HL-60 (cell line): ENCODE results near the gene MTHFD2L.

ENCODE experiments used
- DNase-seq, 2 experiments: peaks; one replicate each; pipeline ENCODE4 v3.0.0-alpha.2; 2010 to 2020; ENCODE audit warnings: low read depth in 1 of 2, low spot score in 1 of 2
- H3K27ac ChIP-seq: fragments of 250-450 bp; sonication (Bioruptor Pico); replicated peaks from 2 replicates; pipeline ENCODE4 v1.5.1; 2020; ENCODE audit warnings: mild to moderate bottlenecking, moderate library complexity
- H3K27me3 ChIP-seq: fragments of 250-450 bp; sonication (Bioruptor Pico); 2 replicates; pipeline ENCODE4 v1.5.1; 2021; ENCODE audit warnings: mild to moderate bottlenecking, moderate library complexity; ENCODE audit not compliant: insufficient read depth, poor library complexity, severe bottlenecking
- H3K4me3 ChIP-seq: replicated peaks from 2 replicates; pipeline ENCODE4 v1.5.1; 2011; ENCODE audit warnings: mild to moderate bottlenecking, control low read depth, low read length; ENCODE audit not compliant: insufficient read depth
- GABPA ChIP-seq: IDR thresholded peaks from 2 replicates; pipeline ENCODE4 v1.6.1; 2012; ENCODE audit warnings: low read depth
- POLR2AphosphoS5 ChIP-seq: IDR thresholded peaks from 2 replicates; pipeline ENCODE4 v1.6.1; 2012; ENCODE audit warnings: low read depth
- SPI1 ChIP-seq: IDR thresholded peaks from 2 replicates; pipeline ENCODE4 v1.6.1; 2012; ENCODE audit warnings: low read depth, mild to moderate bottlenecking, borderline replicate concordance
- TF ChIP-seq, protein P1 (sequence below): IDR thresholded peaks from one replicate; pipeline ENCODE4 v1.5.1; 2011; ENCODE audit warnings: low read length, control low read depth, inconsistent platforms; ENCODE audit not compliant: insufficient read depth
- TF ChIP-seq, protein P2 (sequence below): IDR thresholded peaks from 2 replicates; pipeline ENCODE4 v1.6.1; 2012; ENCODE audit warnings: low read depth; ENCODE audit not compliant: insufficient replicate concordance

Gene MTHFD2L

DNA sequence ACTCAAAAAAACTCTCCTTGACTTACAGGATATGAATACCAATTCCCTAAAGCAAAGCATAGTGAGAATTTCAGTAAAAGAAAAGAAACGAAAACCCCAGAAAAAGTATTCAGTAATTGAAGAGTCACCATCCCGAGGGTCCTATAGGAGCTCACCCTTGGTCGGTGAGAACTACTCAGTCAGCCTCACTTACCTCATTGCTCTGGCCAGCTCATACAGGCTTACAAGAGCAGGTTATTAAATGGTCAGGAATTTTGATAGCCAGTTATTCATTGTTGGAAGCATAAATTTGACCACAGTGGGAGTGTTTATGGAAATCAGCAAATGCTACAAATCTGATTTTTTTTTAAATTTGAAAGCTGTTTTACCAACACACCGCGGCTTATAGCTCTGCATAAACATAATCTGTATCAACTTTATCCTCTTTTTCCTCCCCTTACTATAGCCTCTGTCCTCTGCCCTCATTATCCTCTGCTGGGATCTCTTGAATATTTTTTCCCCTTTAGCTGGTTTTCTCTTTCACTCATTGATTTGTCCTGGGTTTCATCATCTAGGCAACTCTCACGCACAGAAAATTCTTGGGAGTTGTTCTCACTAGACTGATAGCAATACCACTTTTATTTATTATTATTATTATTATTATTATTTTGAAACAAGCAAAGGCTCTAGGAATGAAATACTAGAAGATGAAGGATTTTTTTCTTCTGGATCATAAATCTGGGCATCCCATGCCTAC, 47.9 kb upstream of the MTHFD2L start:
- no peak overlapping the region for H3K4me3 ChIP-seq
- H3K27ac ChIP-seq: no peak overlapping the region
- no peaks in the 10 kb centered on the region for H3K27me3 ChIP-seq
- no peak for DNase-seq
- TF ChIP-seq SPI1 (no peak), GABPA (no peak), POLR2AphosphoS5 (no peak)
- TF ChIP-seq, protein P1, sequence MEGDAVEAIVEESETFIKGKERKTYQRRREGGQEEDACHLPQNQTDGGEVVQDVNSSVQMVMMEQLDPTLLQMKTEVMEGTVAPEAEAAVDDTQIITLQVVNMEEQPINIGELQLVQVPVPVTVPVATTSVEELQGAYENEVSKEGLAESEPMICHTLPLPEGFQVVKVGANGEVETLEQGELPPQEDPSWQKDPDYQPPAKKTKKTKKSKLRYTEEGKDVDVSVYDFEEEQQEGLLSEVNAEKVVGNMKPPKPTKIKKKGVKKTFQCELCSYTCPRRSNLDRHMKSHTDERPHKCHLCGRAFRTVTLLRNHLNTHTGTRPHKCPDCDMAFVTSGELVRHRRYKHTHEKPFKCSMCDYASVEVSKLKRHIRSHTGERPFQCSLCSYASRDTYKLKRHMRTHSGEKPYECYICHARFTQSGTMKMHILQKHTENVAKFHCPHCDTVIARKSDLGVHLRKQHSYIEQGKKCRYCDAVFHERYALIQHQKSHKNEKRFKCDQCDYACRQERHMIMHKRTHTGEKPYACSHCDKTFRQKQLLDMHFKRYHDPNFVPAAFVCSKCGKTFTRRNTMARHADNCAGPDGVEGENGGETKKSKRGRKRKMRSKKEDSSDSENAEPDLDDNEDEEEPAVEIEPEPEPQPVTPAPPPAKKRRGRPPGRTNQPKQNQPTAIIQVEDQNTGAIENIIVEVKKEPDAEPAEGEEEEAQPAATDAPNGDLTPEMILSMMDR: no peak
- TF ChIP-seq, protein P2, sequence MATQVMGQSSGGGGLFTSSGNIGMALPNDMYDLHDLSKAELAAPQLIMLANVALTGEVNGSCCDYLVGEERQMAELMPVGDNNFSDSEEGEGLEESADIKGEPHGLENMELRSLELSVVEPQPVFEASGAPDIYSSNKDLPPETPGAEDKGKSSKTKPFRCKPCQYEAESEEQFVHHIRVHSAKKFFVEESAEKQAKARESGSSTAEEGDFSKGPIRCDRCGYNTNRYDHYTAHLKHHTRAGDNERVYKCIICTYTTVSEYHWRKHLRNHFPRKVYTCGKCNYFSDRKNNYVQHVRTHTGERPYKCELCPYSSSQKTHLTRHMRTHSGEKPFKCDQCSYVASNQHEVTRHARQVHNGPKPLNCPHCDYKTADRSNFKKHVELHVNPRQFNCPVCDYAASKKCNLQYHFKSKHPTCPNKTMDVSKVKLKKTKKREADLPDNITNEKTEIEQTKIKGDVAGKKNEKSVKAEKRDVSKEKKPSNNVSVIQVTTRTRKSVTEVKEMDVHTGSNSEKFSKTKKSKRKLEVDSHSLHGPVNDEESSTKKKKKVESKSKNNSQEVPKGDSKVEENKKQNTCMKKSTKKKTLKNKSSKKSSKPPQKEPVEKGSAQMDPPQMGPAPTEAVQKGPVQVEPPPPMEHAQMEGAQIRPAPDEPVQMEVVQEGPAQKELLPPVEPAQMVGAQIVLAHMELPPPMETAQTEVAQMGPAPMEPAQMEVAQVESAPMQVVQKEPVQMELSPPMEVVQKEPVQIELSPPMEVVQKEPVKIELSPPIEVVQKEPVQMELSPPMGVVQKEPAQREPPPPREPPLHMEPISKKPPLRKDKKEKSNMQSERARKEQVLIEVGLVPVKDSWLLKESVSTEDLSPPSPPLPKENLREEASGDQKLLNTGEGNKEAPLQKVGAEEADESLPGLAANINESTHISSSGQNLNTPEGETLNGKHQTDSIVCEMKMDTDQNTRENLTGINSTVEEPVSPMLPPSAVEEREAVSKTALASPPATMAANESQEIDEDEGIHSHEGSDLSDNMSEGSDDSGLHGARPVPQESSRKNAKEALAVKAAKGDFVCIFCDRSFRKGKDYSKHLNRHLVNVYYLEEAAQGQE: no peak

DNA sequence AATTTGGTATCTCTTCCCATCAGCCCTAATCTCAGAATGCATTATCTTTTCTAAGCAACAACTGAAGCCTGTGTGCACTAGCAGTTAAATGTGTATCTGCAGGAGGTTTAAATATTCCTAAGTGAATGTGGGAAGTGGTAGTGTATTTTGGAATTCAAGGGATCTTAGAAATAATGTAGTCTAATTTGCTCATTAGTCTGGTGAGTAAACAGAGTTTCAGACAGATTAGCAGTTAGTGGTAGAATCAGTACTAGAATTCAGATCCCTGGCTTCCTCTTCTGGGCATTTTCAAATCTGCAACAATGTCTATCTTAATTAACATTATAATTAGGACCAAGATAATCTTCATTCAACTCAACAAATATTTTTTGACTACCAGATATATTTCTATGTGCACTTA, 47.2 kb upstream of the MTHFD2L start:
- Histone ChIP-seq H3K27ac (no peak overlapping the region), H3K4me3 (no peak overlapping the region), H3K27me3 (no peaks in the 10 kb centered on the region)
- no peak for TF ChIP-seq SPI1
- TF ChIP-seq, protein P1: no peak
- TF ChIP-seq, protein P2: no peak
- no peak for TF ChIP-seq POLR2AphosphoS5
- no peak for TF ChIP-seq GABPA
- no peak for DNase-seq

DNA sequence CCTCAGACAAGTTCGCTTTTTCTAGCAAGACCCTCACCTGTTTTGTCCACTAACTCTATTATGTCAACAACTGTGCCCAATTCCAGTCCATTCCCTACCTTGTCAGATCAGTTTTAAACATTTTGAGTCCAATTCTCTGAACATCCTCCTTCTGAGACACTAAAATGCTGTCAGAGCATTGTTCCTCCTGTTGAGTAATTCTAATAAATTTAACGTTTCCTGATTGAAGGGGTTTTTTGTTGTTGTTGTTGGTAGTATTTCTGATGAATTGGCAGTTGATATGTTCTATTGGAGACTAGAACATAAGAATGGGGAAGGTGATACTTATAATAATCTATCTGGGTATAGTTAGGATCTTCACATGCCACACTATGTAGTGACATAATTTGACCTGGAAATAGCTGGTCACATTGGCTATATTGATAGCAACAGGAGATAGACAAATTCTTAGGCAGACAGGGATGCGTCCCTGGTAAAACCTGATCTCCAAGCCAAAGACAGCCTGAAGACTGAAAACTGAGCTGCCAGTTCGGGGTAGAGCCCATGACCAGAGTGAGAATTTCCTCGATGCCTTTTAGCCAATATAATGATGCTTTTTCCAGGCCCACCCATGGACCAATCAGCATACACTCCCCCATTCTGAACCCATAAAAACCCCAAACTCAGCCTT, 46.5 kb upstream of the MTHFD2L start:
- TF ChIP-seq GABPA: no peak
- TF ChIP-seq, protein P2: no peak
- TF ChIP-seq POLR2AphosphoS5: no peak
- no peak for TF ChIP-seq SPI1
- TF ChIP-seq, protein P1: no peak
- Histone ChIP-seq H3K4me3 (no peak overlapping the region), H3K27me3 (no peaks in the 10 kb centered on the region), H3K27ac (no peak overlapping the region)
- no peak for DNase-seq
